ENCODE results near the gene IGSF1.

The IGSF1 gene

DNA sequence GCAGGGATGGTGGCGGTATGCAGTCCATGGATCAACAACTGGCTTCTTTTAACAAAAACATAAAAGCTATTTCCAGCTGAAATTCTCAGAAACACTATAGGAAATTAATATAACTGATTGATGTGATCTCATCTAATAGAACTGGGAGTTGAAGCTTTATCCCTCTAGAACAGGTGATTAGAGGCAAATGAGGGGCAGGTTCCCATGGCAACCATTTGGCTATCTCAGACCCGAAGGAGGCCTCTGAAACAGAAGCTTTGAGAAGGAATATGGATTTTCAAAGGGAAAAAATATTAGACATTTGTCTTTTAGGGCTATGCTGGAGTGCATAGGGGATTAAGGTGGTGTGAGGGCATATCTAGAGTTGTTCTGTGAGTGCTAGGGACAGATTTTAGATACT lies 50.0 kb downstream of the IGSF1 start:
- DNase-seq (ENCODE audit: insufficient read length, low spot score) = no peak
- TF ChIP-seq SPI1 (IDR thresholded peaks at IDR 0.05; ENCODE audit: low read depth, low read length) = no peak
- TF ChIP-seq POLR2A (IDR thresholded peaks at IDR 0.05; ENCODE audit: low read depth, low read length) = no peak
- TF ChIP-seq TAF1 (IDR thresholded peaks at IDR 0.05; ENCODE audit: low read depth, low read length) = no peak
- TF ChIP-seq POU2F2 (IDR thresholded peaks at IDR 0.05; ENCODE audit: low read depth, low read length) = no peak
- TF ChIP-seq POLR2AphosphoS5 (IDR thresholded peaks at IDR 0.05; ENCODE audit: low read depth, low read length) = no peak
- no peak for TF ChIP-seq PAX5 (IDR thresholded peaks at IDR 0.05; ENCODE audit: insufficient read depth, low read length, severe bottlenecking)
- FAIRE-seq = no peak

DNA sequence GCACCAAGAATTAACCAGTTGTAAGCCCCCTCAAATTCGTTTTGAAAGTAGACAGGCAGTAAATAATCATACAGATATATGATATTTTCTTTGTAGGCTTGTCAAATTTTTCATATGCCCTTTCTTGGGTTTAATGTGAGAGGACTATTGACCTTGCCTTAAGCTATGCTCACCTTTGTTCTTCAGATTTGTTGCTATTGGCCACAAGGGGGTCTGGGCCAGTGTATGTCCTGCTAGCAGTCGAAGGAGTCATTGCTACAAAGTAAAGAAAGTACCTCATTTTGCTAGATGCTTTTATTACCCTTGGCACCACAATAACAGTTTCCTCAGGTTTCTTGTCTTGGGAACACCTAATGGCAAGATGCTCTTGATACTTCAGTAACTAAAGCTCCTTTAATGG lies 51.7 kb downstream of the IGSF1 start:
- DNase-seq (ENCODE audit: insufficient read length, low spot score) (no peak), FAIRE-seq (no peak)
- no peak for TF ChIP-seq TAF1 (IDR thresholded peaks at IDR 0.05; ENCODE audit: low read depth, low read length)
- TF ChIP-seq PAX5 (IDR thresholded peaks at IDR 0.05; ENCODE audit: insufficient read depth, low read length, severe bottlenecking) = no peak
- no peak for TF ChIP-seq POU2F2 (IDR thresholded peaks at IDR 0.05; ENCODE audit: low read depth, low read length)
- no peak for TF ChIP-seq SPI1 (IDR thresholded peaks at IDR 0.05; ENCODE audit: low read depth, low read length)
- no peak for TF ChIP-seq POLR2AphosphoS5 (IDR thresholded peaks at IDR 0.05; ENCODE audit: low read depth, low read length)
- TF ChIP-seq POLR2A (IDR thresholded peaks at IDR 0.05; ENCODE audit: low read depth, low read length) = no peak

DNA sequence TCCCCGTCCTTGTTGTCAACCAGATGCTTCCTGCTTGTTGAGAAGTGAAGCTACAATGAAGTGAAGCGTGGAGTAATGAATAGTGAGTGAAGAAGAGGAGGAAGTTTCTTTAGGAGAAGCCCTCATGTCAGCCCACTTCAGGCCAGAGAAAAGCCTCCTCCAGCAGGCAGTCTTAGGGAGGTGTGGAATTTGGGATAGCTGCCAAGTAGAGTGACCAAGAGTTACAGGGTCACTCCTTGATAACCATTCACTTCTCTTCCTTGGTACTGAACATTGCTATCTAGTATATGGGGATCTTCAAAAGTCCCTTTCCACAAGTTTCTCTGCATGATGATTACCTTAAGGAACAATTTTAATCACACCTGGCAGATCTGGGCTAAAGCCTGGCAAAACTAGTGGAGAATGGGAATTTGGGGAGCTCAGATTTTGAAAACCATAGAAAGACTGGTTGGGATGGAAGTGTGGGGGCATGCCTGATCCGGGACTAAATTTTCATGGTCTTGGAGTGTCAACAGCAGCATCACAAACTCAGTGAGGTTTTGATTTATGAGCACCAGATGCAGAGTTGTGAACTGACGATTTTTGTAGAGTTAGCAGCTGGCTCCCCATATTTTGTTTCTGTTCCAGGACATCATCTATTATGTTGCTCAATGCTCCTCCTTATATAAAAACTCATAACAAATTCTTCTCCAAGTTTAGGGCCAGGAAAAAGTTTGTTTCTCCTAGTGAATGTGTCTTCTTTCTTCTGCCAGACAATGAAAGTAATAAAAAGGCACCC lies 53.1 kb downstream of the IGSF1 start:
- FAIRE-seq = no peak
- TF ChIP-seq POLR2A (IDR thresholded peaks at IDR 0.05; ENCODE audit: low read depth, low read length) = no peak
- TF ChIP-seq PAX5 (IDR thresholded peaks at IDR 0.05; ENCODE audit: insufficient read depth, low read length, severe bottlenecking) = no peak
- no peak for TF ChIP-seq SPI1 (IDR thresholded peaks at IDR 0.05; ENCODE audit: low read depth, low read length)
- no peak for TF ChIP-seq POU2F2 (IDR thresholded peaks at IDR 0.05; ENCODE audit: low read depth, low read length)

DNA sequence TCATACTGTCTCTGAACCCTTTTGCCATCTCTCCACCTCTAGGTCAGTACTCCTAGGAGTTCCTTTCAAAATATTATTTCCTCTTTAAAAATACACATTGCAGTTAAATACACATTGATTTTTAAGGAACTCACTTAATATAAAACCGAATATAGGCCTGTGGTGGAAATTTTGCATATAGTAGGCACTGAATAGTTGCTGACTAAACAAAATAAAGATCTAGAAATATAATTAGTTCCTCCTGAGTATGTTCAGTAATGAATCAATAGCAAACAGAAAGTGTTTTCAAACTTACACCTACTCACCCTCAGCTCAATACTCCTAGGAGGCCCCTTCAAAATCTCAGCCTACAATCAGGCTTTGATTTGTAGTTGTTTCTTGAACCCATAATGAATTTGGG lies 61.5 kb downstream of the IGSF1 start:
- no peak for FAIRE-seq
- DNase-seq (ENCODE audit: insufficient read length, low spot score) = no peak
- TF ChIP-seq POLR2AphosphoS5 (IDR thresholded peaks at IDR 0.05; ENCODE audit: low read depth, low read length) (no peak), POLR2A (IDR thresholded peaks at IDR 0.05; ENCODE audit: low read depth, low read length) (no peak), PAX5 (IDR thresholded peaks at IDR 0.05; ENCODE audit: insufficient read depth, low read length, severe bottlenecking) (no peak), POU2F2 (IDR thresholded peaks at IDR 0.05; ENCODE audit: low read depth, low read length) (no peak), TAF1 (IDR thresholded peaks at IDR 0.05; ENCODE audit: low read depth, low read length) (no peak), SPI1 (IDR thresholded peaks at IDR 0.05; ENCODE audit: low read depth, low read length) (no peak)

More for the DNA sequence above, 53.1 kb downstream of the IGSF1 start:
- no peak for DNase-seq (ENCODE audit: insufficient read length, low spot score)

DNA sequence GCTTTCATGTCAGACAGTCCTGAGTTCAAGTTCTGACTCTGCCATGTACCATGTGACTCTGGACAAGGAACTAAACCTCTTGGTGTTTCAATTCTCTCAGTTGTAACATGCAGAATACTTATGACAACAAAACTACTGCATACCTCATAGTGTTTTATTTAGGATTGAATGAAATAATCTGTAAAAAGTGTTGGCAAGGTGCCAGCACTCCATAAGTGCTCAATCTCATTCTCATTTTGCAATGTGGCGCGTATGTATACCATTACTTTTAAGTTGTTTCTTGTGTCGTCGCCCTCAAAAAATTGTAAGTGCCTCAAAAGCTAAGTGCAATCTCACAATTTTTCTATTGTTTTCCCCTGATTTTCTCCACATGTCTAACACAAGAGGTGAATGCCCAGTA lies 62.5 kb downstream of the IGSF1 start:
- FAIRE-seq = no peak

DNA sequence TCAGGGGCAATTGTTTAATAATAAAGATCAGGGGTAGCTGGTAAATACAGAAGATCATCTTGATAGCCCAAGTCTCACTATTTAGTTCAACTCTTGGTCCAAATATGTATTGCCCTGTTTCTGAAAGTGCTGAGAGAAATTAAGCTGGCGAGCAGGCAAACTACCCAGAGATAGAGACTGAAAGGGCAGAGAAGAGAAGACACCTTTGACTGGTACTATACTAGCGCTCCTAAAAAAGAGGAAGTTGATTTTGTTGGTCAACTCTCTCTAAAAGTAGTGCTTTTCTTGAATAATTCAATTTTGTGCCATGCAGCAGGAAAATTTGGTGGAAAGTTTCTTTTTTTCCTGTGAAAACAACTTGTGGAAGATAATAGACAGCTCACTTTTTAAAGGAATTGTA lies 64.0 kb downstream of the IGSF1 start:
- TF ChIP-seq SPI1 (IDR thresholded peaks at IDR 0.05; ENCODE audit: low read depth, low read length) (no peak), POLR2A (IDR thresholded peaks at IDR 0.05; ENCODE audit: low read depth, low read length) (no peak), PAX5 (IDR thresholded peaks at IDR 0.05; ENCODE audit: insufficient read depth, low read length, severe bottlenecking) (no peak), POLR2AphosphoS5 (IDR thresholded peaks at IDR 0.05; ENCODE audit: low read depth, low read length) (no peak), POU2F2 (IDR thresholded peaks at IDR 0.05; ENCODE audit: low read depth, low read length) (no peak), TAF1 (IDR thresholded peaks at IDR 0.05; ENCODE audit: low read depth, low read length) (no peak)
- no peak for FAIRE-seq

More for the DNA sequence above, 62.5 kb downstream of the IGSF1 start:
- no peak for TF ChIP-seq POLR2AphosphoS5 (IDR thresholded peaks at IDR 0.05; ENCODE audit: low read depth, low read length)
- no peak for TF ChIP-seq PAX5 (IDR thresholded peaks at IDR 0.05; ENCODE audit: insufficient read depth, low read length, severe bottlenecking)
- no peak for TF ChIP-seq POU2F2 (IDR thresholded peaks at IDR 0.05; ENCODE audit: low read depth, low read length)
- TF ChIP-seq SPI1 (IDR thresholded peaks at IDR 0.05; ENCODE audit: low read depth, low read length) = no peak
- TF ChIP-seq TAF1 (IDR thresholded peaks at IDR 0.05; ENCODE audit: low read depth, low read length) = no peak
- TF ChIP-seq POLR2A (IDR thresholded peaks at IDR 0.05; ENCODE audit: low read depth, low read length) = no peak
- no peak for DNase-seq (ENCODE audit: insufficient read length, low spot score)

More for the DNA sequence above, 64.0 kb downstream of the IGSF1 start:
- no peak for DNase-seq (ENCODE audit: insufficient read length, low spot score)
